Chondrocyte (in vitro differentiated cells): Measurements from ENCODE around the gene LRMDA. TPM values are rescaled to one million over a fixed set of nuclear protein-coding genes. Genes with fewer than 3 reads are reported as not detected.

ENCODE experiments used
- DNase-seq: peaks from one replicate; pipeline ENCODE4 v3.0.0; 2021; ENCODE audit warnings: mixed read lengths, low spot score
- H3K27ac Mint-ChIP-seq: one replicate; pipeline ENCODE4 v1.8.0; 2021; ENCODE audit warnings: mild to moderate bottlenecking, moderate library complexity, mixed read lengths; ENCODE audit not compliant: unreplicated experiment
- H3K27me3 Mint-ChIP-seq: 2 replicates; pipeline ENCODE4 v1.8.0; 2021; ENCODE audit warnings: low read depth, mixed read lengths
- H3K36me3 Mint-ChIP-seq: 2 replicates; pipeline ENCODE4 v1.8.0; 2021; ENCODE audit warnings: low read depth, mixed read lengths
- H3K4me1 Mint-ChIP-seq: 2 replicates; pipeline ENCODE4 v1.8.0; 2021; ENCODE audit warnings: low read depth, mild to moderate bottlenecking, mixed read lengths
- H3K4me3 Mint-ChIP-seq: one replicate; pipeline ENCODE4 v1.8.0; 2021; ENCODE audit warnings: mild to moderate bottlenecking, moderate library complexity, mixed read lengths; ENCODE audit not compliant: unreplicated experiment
- H3K9me3 Mint-ChIP-seq: 2 replicates; pipeline ENCODE4 v1.8.0; 2021; ENCODE audit warnings: low read depth, mixed read lengths
- total RNA-seq: library from RNA; stranded (reverse); gene quantifications from 3 replicates; pipeline ENCODE4 v1.2.1, GENCODE V29; 2021
- TF ChIP-seq, protein P1 (sequence below): fragments of 200-600 bp; sonication (generic); IDR thresholded peaks from 2 replicates; pipeline ENCODE4 v1.5.0; 2021; ENCODE audit warnings: antibody characterized with exemption, mild to moderate bottlenecking, moderate library complexity

LRMDA gene
- total RNA-seq, 1 donor from 2014 or later = 2.8 TPM

DNA sequence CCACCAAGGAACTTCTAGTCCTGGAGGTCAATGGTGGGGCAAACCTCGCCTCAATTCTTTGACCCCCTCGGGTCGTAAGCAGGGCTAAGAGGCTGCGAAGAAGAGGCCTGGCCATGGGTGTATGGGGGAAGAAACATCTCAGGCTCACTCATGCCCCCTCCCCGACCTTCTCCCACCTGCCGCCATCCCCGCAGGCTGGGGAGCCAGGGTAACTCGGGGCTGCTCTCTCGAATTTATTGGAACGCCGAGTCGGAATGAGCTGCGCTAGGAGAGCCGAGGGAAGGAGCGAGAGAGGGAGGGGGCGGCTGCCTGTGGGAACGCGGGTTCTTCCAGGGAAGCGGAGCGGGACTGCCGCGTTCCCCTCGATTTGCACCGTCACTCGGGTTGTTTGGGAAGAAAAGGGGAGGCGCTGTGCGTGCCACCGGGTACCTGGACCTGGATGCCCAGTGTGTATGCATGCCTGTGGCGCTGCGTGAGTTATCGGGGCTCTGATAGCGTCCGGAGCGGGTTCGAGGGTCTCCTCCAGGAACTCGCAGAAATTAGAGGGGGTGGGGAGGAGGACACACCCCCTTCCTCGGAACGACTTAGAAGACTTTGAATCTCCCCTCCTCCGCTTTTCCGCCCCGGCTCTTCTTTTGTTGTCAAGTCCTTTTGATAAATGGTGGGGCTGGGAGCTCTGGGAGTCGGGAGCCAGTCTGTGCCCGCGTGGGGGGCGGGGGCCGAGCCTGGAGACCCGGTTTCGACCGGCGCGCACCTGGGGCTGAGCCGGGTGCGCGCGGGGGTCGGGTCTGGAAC lies 28.1 kb upstream of the LRMDA start:
- no peaks in the 10 kb centered on the region for H3K9me3 Mint-ChIP-seq
- TF ChIP-seq, protein P1, sequence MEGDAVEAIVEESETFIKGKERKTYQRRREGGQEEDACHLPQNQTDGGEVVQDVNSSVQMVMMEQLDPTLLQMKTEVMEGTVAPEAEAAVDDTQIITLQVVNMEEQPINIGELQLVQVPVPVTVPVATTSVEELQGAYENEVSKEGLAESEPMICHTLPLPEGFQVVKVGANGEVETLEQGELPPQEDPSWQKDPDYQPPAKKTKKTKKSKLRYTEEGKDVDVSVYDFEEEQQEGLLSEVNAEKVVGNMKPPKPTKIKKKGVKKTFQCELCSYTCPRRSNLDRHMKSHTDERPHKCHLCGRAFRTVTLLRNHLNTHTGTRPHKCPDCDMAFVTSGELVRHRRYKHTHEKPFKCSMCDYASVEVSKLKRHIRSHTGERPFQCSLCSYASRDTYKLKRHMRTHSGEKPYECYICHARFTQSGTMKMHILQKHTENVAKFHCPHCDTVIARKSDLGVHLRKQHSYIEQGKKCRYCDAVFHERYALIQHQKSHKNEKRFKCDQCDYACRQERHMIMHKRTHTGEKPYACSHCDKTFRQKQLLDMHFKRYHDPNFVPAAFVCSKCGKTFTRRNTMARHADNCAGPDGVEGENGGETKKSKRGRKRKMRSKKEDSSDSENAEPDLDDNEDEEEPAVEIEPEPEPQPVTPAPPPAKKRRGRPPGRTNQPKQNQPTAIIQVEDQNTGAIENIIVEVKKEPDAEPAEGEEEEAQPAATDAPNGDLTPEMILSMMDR = no peak
- peaks cover 4% of the 10 kb centered on the region for H3K36me3 Mint-ChIP-seq
- H3K27me3 Mint-ChIP-seq = peaks cover 26% of the 10 kb centered on the region
- peak overlapping the region; percentile 94 for H3K4me3 Mint-ChIP-seq
- no peak for DNase-seq
- peaks cover 26% of the 10 kb centered on the region for H3K4me1 Mint-ChIP-seq
- peak overlapping the region; percentile 94 for H3K27ac Mint-ChIP-seq

DNA sequence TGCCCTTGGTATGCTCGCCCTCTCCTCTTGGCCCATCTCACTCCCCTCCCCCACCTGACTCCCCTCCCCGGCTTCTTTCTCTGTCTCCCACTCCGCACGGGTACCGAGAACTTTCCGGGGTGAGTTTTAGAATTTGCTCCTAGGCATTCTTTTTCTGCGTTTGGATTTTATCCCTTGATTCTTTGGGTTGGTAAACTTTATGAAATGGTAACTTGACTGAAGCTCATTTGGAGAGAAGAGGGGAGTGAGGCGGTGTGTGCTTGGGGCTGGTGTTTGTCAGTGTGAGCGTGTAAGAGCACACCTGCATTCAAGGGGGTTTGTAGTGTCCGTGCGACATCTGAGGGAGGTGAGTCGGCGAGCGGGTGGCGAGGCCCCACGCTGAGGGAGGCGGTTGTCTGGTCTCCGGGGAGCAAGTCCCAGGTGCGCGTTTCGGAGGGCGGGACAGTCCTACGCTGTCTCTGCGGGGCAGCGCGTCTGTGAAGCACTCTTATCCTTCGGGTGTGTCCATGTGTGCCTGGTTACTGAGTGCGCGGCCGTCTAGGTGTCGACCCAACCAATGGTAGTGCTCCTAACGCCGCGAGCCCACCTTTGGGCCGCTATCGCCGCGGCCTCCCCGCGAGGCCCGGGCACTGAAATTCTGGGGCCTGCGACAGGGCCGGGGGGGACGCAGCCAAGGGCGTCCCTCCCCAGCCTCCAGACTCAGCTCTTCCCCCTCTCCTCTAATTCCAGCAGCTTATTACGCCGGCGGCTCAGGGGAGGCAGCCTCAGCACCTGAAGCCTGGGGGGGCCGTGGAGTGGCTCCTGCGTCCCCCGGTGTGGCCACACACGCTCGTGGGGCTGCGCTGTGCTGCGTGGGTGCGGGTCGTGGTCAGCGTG lies 27.2 kb upstream of the LRMDA start:
- no peaks in the 10 kb centered on the region for H3K9me3 Mint-ChIP-seq
- peaks cover 26% of the 10 kb centered on the region for H3K27me3 Mint-ChIP-seq
- H3K36me3 Mint-ChIP-seq = peaks cover 2% of the 10 kb centered on the region

DNA sequence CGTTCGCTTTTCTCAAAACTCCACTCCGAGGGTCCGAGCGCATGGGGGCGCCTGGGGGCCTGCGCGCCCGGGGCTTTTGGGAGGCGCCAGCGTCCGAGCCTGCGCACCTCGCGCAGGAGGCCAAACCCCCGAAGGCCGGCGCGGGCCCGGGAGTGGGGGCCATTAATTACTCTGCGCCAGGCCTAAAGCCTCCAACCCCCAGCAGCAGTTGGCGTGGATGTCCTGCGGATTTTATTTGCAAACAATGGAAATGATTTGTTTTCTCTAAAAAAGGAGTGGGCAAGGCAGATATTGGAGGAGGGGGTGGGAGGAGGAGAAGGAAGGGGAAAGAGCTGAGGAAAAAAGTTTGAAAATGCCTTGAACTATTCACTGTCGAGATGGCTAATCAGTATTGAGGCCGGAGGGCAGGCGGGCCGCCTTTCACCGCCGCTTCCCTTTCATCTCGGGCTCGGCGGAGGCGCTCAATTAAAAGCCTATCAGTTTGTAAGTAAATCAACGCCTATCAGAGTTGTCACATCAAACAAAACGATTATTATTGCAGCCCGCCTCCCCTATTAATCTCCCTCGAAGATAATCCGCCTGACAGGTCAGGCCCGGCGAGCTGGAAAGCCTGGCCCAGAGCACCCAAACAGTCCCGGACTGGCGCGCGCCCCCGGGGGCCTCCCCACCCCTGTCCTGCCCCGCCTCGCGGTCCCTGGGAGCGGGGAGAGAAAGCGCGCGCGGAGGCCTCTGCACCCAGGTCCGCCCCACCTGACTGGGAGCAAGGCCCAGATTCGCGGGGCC lies 26.4 kb upstream of the LRMDA start:
- H3K27me3 Mint-ChIP-seq = peaks cover 30% of the 10 kb centered on the region
- peak overlapping the region; percentile 94 for H3K4me3 Mint-ChIP-seq
- no peaks in the 10 kb centered on the region for H3K9me3 Mint-ChIP-seq
- peaks cover 2% of the 10 kb centered on the region for H3K36me3 Mint-ChIP-seq
- no peak overlapping the region for H3K27ac Mint-ChIP-seq
- TF ChIP-seq, protein P1 = peak; percentile 7
- H3K4me1 Mint-ChIP-seq = peaks cover 26% of the 10 kb centered on the region
- no peak for DNase-seq

More for the DNA sequence above, 27.2 kb upstream of the LRMDA start:
- peak overlapping the region; percentile 59 for H3K27ac Mint-ChIP-seq
- peaks cover 23% of the 10 kb centered on the region for H3K4me1 Mint-ChIP-seq
- DNase-seq = peak; percentile 92
- TF ChIP-seq, protein P1 = no peak
- H3K4me3 Mint-ChIP-seq = peak overlapping the region; percentile 94

DNA sequence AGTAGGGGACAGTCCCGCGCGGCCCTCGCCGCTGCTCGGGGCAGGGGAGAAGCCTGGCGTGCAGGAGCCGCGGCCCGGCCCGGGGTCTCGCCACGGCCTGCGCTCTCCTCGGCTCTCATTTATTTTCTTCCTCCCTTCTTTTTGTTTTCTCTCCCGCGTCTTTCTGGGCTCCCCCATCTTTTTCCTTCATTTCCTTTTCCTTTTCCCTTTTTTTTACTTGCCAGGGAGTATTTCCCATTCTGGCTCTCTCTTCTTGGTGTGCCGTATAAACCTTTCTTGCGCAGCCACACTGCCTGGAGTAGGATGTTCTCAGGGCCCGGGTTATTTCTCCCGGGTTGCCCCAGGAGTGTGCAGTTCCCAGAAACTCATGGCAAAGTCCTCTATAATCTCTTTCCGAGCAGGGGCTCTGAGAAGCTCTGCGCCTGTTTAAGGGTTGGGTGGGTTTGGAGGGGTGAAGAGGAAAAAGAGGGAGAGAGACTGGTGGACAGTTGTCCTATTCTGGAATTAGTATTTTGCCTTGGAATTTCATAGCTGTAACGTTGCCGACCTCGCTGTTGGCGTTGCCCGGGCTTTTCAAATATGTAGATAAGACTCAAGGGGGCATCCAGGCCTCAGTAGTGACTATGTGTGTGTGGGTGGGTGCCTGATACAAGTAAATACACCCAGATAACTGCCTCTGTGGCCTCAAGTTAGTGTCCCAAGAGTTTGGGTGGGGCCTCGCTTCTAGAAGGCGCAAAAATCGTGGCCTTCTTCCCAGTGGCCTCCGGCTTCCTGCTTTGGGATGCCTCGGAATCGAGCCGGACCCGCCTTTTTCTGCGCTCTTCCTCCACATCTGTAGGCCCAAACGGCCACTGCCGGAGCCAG lies 25.6 kb upstream of the LRMDA start:
- H3K36me3 Mint-ChIP-seq = peaks cover 2% of the 10 kb centered on the region
- H3K27ac Mint-ChIP-seq = no peak overlapping the region
- peaks cover 38% of the 10 kb centered on the region for H3K27me3 Mint-ChIP-seq
- no peaks in the 10 kb centered on the region for H3K9me3 Mint-ChIP-seq
- no peak for DNase-seq
- TF ChIP-seq, protein P1 = no peak
- H3K4me1 Mint-ChIP-seq = peaks cover 29% of the 10 kb centered on the region
- peak overlapping the region; percentile 40 for H3K4me3 Mint-ChIP-seq
